T follicular helper cell (primary cell): ENCODE data around the gene IKBKG.
"Not testable (repeated sequence)": the region's sequence is repeated elsewhere in the genome, so short reads cannot be mapped to it uniquely, and the experiment has no call there.

ENCODE experiments used
- DNase-seq: peaks from one replicate; pipeline ENCODE4 v3.0.0-alpha.2; 2020; ENCODE audit warnings: low read depth

Gene IKBKG

DNA sequence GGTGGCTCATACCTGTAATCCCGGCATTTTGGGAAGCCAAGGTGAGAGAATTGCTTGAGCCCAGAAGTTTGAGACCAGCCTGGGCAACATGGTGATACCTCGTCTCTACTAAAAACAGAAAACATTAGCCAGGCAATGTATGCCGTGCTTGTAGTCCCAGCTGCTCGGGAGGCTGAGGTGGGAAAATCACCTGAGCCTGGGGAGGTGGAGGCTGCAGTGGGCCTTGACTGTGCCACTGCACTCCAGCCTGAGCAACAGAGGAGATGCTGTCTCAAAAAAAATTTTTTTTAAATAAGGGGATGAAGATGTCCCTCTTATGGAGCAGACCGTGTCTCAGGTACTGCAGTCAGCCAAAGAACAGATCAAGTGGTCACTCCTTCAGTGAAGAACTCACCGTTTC is 58.1 kb downstream of the IKBKG start:
- DNase-seq, result no peak

DNA sequence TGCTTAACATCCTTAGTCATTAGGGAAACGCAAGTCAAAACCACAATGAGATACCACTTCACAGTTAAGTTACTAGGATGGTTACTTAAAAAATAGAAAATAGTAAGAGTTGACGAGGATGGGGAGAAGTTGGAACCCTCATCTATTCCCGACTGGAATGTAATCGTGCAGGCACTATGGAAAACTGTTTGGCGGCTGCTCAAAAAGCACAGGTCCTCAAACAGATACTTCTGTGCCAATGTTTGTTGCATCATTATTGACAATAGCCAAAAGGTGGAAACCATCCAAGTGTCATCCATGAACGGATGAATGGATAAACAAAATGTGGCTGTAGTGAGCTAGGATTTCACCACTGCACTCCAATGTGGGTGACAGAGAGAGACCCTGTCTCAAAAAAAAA is 60.0 kb downstream of the IKBKG start:
- no peak for DNase-seq

DNA sequence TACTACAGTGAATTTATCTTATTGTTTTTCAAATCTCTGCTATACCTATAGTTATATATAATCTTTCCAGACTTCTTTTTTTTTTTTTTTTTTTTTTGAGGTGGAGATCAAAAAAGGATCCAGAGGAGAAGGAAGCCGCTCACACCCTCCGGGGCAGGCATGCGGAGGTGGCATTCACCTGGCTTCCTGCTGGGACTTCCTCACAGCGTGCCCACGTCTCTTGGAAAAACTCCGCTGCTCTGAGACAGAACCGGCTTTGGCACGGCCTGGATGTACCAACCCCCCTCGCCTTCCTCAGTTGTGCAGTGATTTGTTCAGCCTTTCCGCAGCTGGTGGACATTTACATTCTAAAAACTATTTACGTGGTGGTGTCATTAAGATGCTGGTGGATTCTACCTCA is 60.6 kb downstream of the IKBKG start:
- not testable (repeated sequence) for DNase-seq

DNA sequence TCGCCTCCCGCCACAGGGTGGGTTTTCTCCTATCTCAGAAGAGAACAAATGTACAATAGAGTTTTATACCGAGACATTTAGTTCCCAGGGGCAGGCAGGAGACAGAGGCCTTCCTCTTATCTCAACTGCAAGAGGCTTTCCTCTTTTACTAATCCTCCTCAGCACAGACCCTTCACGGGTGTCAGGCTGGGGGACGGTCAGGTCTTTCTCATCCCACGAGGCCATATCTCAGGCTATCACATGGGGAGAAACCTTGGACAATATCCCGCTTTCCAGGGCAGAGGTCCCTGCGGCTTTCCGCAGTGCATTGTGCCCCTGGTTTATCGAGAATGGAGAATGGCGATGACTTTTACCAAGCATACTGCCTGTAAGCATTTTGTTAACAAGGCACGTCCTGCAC is 61.4 kb downstream of the IKBKG start:
- DNase-seq, result not testable (repeated sequence)

DNA sequence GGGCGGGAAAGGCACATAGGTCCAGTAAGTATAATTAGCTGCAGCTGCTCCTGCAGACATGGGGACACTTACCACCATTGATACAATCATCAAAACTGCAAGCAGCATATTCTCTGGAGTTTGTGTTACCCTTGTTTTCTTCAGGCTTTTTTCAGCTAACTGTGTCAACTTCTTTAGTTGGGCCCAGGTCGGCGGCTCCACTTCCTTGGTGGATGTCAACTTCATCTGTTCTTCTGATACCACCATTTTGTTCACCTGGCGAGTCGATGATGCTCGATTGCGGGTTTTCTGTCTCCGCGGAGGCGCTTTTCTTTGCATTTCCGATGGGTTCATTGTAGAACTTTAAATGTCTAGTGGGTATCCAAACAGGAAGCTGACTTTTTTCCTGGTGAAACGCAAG is 63.7 kb downstream of the IKBKG start:
- not testable (repeated sequence) for DNase-seq

DNA sequence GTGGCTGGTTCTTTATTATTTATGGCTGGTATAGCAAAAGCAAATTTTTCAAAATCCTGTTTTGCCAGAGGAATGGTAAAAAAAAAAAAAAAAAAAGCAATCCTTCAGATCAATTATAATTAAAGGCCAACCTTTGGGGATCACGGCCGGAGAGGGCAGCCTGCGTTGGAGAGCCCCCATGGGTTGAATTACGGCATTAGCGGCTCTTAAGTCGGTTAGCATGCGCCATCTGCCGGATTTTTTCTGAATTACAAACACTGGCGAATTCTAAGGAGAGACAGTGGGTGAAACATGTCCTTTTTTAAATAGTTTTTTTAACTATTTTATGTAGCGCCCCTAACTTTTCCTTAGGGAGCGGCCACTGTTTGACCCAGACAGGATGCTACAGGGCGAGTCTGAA is 66.2 kb downstream of the IKBKG start:
- DNase-seq, result not testable (repeated sequence)
